Gastroesophageal sphincter (tissue), 4 donors: ENCODE data around the gene IL21. TPM values are rescaled to one million over a fixed set of nuclear protein-coding genes. Genes with fewer than 3 reads are reported as not detected.

Experiments used
- ATAC-seq: fragments of 150-250 bp; one replicate; pipeline ENCODE4 v1.9.1; 2016; ENCODE audit warnings: mild to moderate bottlenecking, moderate library complexity
- H3K27ac ChIP-seq, 4 donors: fragments of 200-600 bp; sonication (generic) in 3 of 4; 1 replicate in 3 of 4; 2 replicates in 1 of 4; pipeline ENCODE4 v1.5.1; 2016 to 2019
- H3K27me3 ChIP-seq: fragments of 200-600 bp; sonication (generic); one replicate; pipeline ENCODE4 v1.5.1; 2019
- H3K36me3 ChIP-seq, 2 donors: fragments of 200-600 bp; sonication (generic); one replicate each; pipeline ENCODE4 v1.5.1; 2019; ENCODE audit warnings: control low read depth in 1 of 2
- H3K4me1 ChIP-seq, 3 donors: fragments of 200-600 bp; sonication (generic); 1 replicate in 2 of 3; 2 replicates in 1 of 3; pipeline ENCODE4 v1.5.1; 2016 to 2019; ENCODE audit warnings: control low read depth in 2 of 3
- H3K4me3 ChIP-seq, 2 donors: fragments of 200-600 bp; sonication (generic); one replicate each; pipeline ENCODE4 v1.5.1; 2019; ENCODE audit warnings: mild to moderate bottlenecking in 1 of 2, moderate library complexity in 1 of 2
- H3K9me3 ChIP-seq, 3 donors: fragments of 200-600 bp; sonication (generic); one replicate each; pipeline ENCODE4 v1.5.1; 2017 to 2019; ENCODE audit warnings: control low read depth in 2 of 3
- CTCF ChIP-seq, 4 experiments: fragments of 200-600 bp in 2 of 4; fragments of 450-650 bp in 2 of 4; sonication (generic) in 1 of 4; IDR thresholded peaks; one replicate each; pipeline ENCODE4 v1.5.1; 2017 to 2019; ENCODE audit warnings: antibody characterized with exemption in 4 of 4, mild to moderate bottlenecking in 2 of 4, moderate library complexity in 2 of 4
- EP300 ChIP-seq: sonication (generic); formaldehyde crosslinking; IDR thresholded peaks from one replicate; pipeline ENCODE4 v1.6.1; 2017; ENCODE audit warnings: antibody characterized with exemption, mild to moderate bottlenecking
- POLR2A ChIP-seq, 2 donors: fragments of 450-650 bp; IDR thresholded peaks; one replicate each; pipeline ENCODE4 v1.6.1; 2017; ENCODE audit warnings: antibody characterized with exemption in 2 of 2, mild to moderate bottlenecking in 2 of 2, moderate library complexity in 1 of 2
- POLR2AphosphoS5 ChIP-seq: sonication (generic); formaldehyde crosslinking; IDR thresholded peaks from one replicate; pipeline ENCODE4 v1.6.1; 2017; ENCODE audit warnings: antibody characterized with exemption
- WGBS, 2 donors: methylation state at CpG; one replicate each; pipeline ENCODE4 v1.1.5; 2018; ENCODE audit warnings: low coverage in 1 of 2; 5-methylcytosine and 5-hydroxymethylcytosine counted together
- total RNA-seq, 4 donors: library from RNA; depleted of rRNA; stranded (reverse); fragments of >200 nt; gene quantifications; one replicate each; pipeline ENCODE4 v1.1.0, GENCODE V29; 2016

The IL21 gene
- total RNA-seq, 4 donors from 2014 or later, result 0.12 TPM; not detected in 3

- WGBS, 2 donors, result 80 to 83% methylated on average over 1 of the region's 1 CpG
- Histone ChIP-seq H3K4me3 (no peak overlapping the region), H3K27me3 (no peaks in the 10 kb centered on the region), H3K36me3 (no peaks in the 10 kb centered on the region), H3K27ac (no peak overlapping the region), H3K4me1 (no peaks in the 10 kb centered on the region), H3K9me3 (no peaks in the 10 kb centered on the region)
- TF ChIP-seq CTCF (IDR thresholded peaks at IDR 0.05) (no peak), POLR2AphosphoS5 (no peak), EP300 (no peak), POLR2A (IDR thresholded peaks at IDR 0.05) (no peak)
- ATAC-seq, result no peak
Observed at GRCh38 chr4:122614621-122615020, 6.2 kb downstream of the IL21 start.

- Histone ChIP-seq H3K4me3 (no peak overlapping the region), H3K4me1 (no peaks in the 10 kb centered on the region), H3K27ac (no peak overlapping the region), H3K27me3 (no peaks in the 10 kb centered on the region), H3K36me3 (no peaks in the 10 kb centered on the region), H3K9me3 (no peaks in the 10 kb centered on the region)
- no peak for TF ChIP-seq POLR2AphosphoS5
- TF ChIP-seq EP300, result no peak
- TF ChIP-seq CTCF (IDR thresholded peaks at IDR 0.05), result no peak
- TF ChIP-seq POLR2A (IDR thresholded peaks at IDR 0.05), result no peak
- 74 to 78% methylated on average over 3 of the region's 3 CpGs for WGBS, 2 donors
- no peak for ATAC-seq
Observed at GRCh38 chr4:122612540-122612939, 8.3 kb downstream of the IL21 start.

GRCh38 chr4:122606364-122607043, 14.4 kb downstream of the IL21 start:
- Histone ChIP-seq H3K4me1 (no peaks in the 10 kb centered on the region), H3K36me3 (no peaks in the 10 kb centered on the region), H3K27ac (no peak overlapping the region), H3K9me3 (no peaks in the 10 kb centered on the region), H3K4me3 (no peak overlapping the region), H3K27me3 (peaks cover 13% of the 10 kb centered on the region)
- TF ChIP-seq POLR2A (IDR thresholded peaks at IDR 0.05) (no peak), POLR2AphosphoS5 (no peak), EP300 (no peak), CTCF (IDR thresholded peaks at IDR 0.05) (no peak)
- no peak for ATAC-seq
- 78 to 83% methylated on average over 1 to 3 of the region's 4 CpGs for WGBS, 2 donors

- Histone ChIP-seq H3K9me3 (no peaks in the 10 kb centered on the region), H3K27me3 (peaks cover 21% of the 10 kb centered on the region), H3K4me3 (no peak overlapping the region), H3K4me1 (no peaks in the 10 kb centered on the region), H3K36me3 (no peaks in the 10 kb centered on the region), H3K27ac (no peak overlapping the region)
- WGBS, 2 donors, result 86 to 100% methylated on average over 1 of the region's 1 CpG
- no peak for TF ChIP-seq POLR2A (IDR thresholded peaks at IDR 0.05)
- no peak for TF ChIP-seq EP300
- no peak for ATAC-seq
Observed at GRCh38 chr4:122604146-122604545, 16.7 kb downstream of the IL21 start.

DNA sequence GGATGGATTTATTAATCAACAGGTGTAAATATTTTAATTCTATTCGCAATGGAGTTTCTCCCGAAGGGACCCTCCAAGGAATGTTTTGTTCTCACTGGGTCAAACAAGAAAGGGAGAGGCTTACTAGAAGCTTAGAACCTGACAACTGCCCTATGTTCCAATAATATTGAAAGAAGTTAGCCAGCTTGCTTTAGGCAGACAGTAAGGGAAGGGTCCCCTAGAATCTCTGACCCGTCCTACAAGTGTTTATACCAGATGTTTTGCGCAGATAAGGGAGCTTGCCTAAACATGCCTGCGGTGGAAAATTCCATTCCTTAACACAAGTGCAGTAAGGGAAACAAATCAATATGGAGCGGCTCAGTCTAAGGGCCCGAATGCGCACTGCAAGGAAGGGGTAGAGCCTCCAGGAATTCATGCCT, 17.7 kb downstream of the IL21 start:
- no peak overlapping the region for H3K4me3 ChIP-seq
- H3K36me3 ChIP-seq, result no peaks in the 10 kb centered on the region
- TF ChIP-seq POLR2A (IDR thresholded peaks at IDR 0.05), result no peak
- no peak for TF ChIP-seq EP300
- no peak for TF ChIP-seq CTCF (IDR thresholded peaks at IDR 0.05)
- TF ChIP-seq POLR2AphosphoS5, result no peak
- no peak for ATAC-seq
- WGBS, 2 donors, result 68 to 77% methylated on average over 2 to 8 of the region's 8 CpGs
- no peaks in the 10 kb centered on the region for H3K9me3 ChIP-seq
- no peak overlapping the region for H3K27ac ChIP-seq
- peaks cover 21% of the 10 kb centered on the region for H3K27me3 ChIP-seq
- H3K4me1 ChIP-seq, result no peaks in the 10 kb centered on the region
